ENCODE data around the gene MORN2.

DNA sequence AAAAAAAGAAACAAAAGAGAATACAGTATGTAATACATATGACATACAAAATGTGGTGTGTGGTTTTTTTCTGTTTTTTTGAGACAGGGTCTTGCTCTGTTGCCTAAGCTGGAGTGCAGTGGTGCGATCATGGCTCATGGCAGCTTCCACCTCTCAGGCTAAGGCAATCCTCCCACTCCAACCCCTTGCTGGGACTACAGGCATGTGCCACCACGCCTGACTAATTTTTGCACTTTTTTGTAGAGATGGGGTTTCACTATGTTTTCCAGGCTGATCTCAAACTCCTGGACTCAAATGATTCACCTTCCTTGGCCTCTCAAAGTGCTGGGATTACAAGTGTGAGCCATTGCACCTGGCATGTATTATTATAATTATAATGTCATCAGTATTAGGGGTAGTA lies 39.0 kb upstream of the MORN2 start:
- TF ChIP-seq, protein P1, sequence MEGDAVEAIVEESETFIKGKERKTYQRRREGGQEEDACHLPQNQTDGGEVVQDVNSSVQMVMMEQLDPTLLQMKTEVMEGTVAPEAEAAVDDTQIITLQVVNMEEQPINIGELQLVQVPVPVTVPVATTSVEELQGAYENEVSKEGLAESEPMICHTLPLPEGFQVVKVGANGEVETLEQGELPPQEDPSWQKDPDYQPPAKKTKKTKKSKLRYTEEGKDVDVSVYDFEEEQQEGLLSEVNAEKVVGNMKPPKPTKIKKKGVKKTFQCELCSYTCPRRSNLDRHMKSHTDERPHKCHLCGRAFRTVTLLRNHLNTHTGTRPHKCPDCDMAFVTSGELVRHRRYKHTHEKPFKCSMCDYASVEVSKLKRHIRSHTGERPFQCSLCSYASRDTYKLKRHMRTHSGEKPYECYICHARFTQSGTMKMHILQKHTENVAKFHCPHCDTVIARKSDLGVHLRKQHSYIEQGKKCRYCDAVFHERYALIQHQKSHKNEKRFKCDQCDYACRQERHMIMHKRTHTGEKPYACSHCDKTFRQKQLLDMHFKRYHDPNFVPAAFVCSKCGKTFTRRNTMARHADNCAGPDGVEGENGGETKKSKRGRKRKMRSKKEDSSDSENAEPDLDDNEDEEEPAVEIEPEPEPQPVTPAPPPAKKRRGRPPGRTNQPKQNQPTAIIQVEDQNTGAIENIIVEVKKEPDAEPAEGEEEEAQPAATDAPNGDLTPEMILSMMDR (IDR thresholded peaks at IDR 0.05; ENCODE audit: insufficient read depth, low read depth, low read length): no peak
- TF ChIP-seq EZH2 (IDR thresholded peaks at IDR 0.05; ENCODE audit: insufficient read depth, low read length): no peak
